ENCODE results near the gene COL4A6.

DNA sequence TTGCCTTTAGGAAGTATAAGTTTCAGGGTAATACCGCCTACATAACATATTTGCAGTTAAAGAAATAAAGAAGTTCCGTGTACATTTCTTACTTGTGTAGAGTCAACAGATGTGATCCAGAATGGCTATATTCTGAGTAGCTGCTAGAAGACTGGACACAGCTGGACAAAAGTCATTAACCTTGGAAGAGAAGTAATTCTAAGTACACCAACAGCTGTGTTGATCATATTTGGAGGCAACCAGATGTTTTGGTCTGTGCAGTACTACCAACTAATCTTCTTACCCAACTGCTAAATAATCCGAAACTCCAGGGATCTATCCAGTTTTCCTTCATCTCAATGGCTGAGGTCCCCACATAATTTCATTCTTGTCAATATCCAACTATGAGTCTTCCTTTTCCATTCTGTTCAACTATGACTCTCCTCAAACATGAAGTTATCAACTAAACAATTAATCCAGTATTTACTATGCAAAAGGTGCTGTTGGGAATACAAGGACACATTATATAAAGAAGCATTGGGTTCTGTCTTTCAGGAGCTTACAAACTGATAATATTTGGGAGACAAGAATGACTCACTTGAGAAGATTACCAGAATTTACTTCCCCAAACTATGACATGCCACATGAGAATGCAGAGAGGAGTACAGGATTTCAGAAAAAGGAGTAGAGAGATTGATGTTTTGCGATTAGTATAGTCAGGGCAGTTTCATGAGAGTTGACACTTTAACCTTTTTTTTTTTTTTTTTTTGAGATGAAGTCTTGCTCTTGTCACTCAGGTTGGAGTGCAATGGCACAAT, 78.2 kb downstream of the COL4A6 start:
- TF ChIP-seq, protein P1, sequence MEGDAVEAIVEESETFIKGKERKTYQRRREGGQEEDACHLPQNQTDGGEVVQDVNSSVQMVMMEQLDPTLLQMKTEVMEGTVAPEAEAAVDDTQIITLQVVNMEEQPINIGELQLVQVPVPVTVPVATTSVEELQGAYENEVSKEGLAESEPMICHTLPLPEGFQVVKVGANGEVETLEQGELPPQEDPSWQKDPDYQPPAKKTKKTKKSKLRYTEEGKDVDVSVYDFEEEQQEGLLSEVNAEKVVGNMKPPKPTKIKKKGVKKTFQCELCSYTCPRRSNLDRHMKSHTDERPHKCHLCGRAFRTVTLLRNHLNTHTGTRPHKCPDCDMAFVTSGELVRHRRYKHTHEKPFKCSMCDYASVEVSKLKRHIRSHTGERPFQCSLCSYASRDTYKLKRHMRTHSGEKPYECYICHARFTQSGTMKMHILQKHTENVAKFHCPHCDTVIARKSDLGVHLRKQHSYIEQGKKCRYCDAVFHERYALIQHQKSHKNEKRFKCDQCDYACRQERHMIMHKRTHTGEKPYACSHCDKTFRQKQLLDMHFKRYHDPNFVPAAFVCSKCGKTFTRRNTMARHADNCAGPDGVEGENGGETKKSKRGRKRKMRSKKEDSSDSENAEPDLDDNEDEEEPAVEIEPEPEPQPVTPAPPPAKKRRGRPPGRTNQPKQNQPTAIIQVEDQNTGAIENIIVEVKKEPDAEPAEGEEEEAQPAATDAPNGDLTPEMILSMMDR (IDR thresholded peaks at IDR 0.05; ENCODE audit: insufficient read depth, low read length, poor library complexity, severe bottlenecking) = no peak
- TF ChIP-seq EZH2phosphoT487 (conservative IDR thresholded peaks at IDR 0.05; ENCODE audit: low read length) = no peak
